ENCODE results near the gene SH2D3C. TPM values are rescaled to one million over a fixed set of nuclear protein-coding genes. Genes with fewer than 3 reads are reported as not detected.

SH2D3C gene
- total and polyA plus RNA-seq, 12 donors, result 2.1 to 27.1 (median 10.3) TPM

DNA sequence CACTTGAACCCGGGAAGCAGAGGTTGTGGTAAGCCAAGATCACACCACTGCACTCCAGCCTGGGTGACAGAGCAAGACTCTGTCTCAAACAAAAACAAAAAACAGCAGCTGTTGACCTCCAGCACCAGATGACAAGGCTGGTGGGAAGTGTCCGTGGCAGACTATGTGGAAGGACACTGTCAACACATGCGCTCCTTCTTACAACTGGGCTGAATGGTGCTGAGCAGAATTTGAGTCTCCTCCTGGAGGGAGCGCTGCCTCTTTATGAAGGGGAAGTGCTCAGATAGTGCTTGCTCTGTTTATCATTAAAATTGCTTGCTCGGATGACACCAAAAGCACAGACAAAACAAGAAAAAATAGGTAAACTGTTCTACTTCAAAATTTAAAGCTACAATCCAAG is 80.9 kb downstream of the SH2D3C start:
- Histone ChIP-seq H3K9me3 (replicated peaks in 1 of 3) (no peaks in the 10 kb centered on the region), H3K36me3 (replicated peaks in 1 of 2) (no peaks in the 10 kb centered on the region), H3K27ac (peak overlapping the region in 4 of 5 donors; percentile 32 to 94 (median 40)), H3K27me3 (no peaks in the 10 kb centered on the region), H3K4me1 (replicated peaks in 1 of 2) (peaks cover 0 to 13% of the 10 kb centered on the region in 2 donors), H3K4me3 (no peak overlapping the region)
- peak in 4 of 7 donors; percentile 43 to 64 (median 47) for DNase-seq
- intact Hi-C loops (cut with DNase I), result no loop called here
- no peak for TF ChIP-seq CTCF (IDR thresholded peaks at IDR 0.05)
- TF ChIP-seq POLR2A (IDR thresholded peaks at IDR 0.05), result no peak
- 45 to 64% (median 54%) methylated on average over 5 of the region's 5 CpGs for WGBS, 4 donors

GRCh38 chr9:127694890-127695720 is 83.4 kb downstream of the SH2D3C start:
- no peak for DNase-seq
- Histone ChIP-seq H3K27ac (no peak overlapping the region), H3K36me3 (replicated peaks in 1 of 2) (no peaks in the 10 kb centered on the region), H3K9me3 (replicated peaks in 1 of 3) (no peaks in the 10 kb centered on the region), H3K4me3 (no peak overlapping the region), H3K27me3 (no peaks in the 10 kb centered on the region), H3K4me1 (replicated peaks in 1 of 2) (peaks cover 0 to 13% of the 10 kb centered on the region in 2 donors)
- 84 to 88% (median 85%) methylated on average over 9 of the region's 9 CpGs for WGBS, 4 donors
- intact Hi-C loops (cut with DNase I), result no loop called here
- TF ChIP-seq POLR2A (IDR thresholded peaks at IDR 0.05) (no peak), CTCF (IDR thresholded peaks at IDR 0.05) (no peak)

DNA sequence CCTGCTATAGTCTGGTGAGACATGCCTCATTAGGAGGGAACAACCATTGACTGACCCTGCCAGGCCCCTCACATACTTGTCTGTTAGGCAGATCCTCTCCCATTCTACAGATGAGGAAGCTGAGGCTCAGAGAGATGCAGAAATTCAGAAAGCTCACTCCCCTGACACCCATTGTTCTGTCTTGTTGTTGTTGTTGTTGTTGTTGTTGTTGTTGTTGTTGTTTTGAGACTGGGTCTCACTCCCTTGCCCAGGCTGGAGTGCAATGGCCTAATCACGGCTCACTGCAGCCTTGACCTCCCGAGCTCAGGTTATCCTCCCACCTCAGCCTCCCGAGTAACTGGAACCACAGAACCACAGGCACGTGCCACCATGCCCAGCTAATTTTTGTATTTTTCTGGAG is 84.8 kb downstream of the SH2D3C start:
- TF ChIP-seq CTCF (IDR thresholded peaks at IDR 0.05) (no peak), POLR2A (IDR thresholded peaks at IDR 0.05) (no peak)
- Histone ChIP-seq H3K27ac (no peak overlapping the region), H3K36me3 (replicated peaks in 1 of 2) (peaks cover 0 to 7% of the 10 kb centered on the region in 2 donors), H3K9me3 (replicated peaks in 1 of 3) (no peaks in the 10 kb centered on the region), H3K4me1 (replicated peaks in 1 of 2) (peaks cover 0 to 8% of the 10 kb centered on the region in 2 donors), H3K27me3 (no peaks in the 10 kb centered on the region), H3K4me3 (no peak overlapping the region)
- 83 to 92% (median 88%) methylated on average over 4 of the region's 4 CpGs for WGBS, 4 donors
- no peak for DNase-seq
- intact Hi-C loops (cut with DNase I), result no loop called here

GRCh38 chr9:127693143-127693542 is 85.3 kb downstream of the SH2D3C start:
- Histone ChIP-seq H3K27me3 (no peaks in the 10 kb centered on the region), H3K36me3 (replicated peaks in 1 of 2) (peaks cover 0 to 7% of the 10 kb centered on the region in 2 donors), H3K9me3 (replicated peaks in 1 of 3) (no peaks in the 10 kb centered on the region), H3K27ac (no peak overlapping the region), H3K4me1 (replicated peaks in 1 of 2) (peaks cover 0 to 7% of the 10 kb centered on the region in 2 donors), H3K4me3 (no peak overlapping the region)
- DNase-seq, result no peak
- WGBS, 4 donors, result 85 to 92% (median 91%) methylated on average over 9 to 10 of the region's 10 CpGs
- intact Hi-C loops (cut with DNase I), result no loop called here
- TF ChIP-seq POLR2A (IDR thresholded peaks at IDR 0.05) (no peak), CTCF (IDR thresholded peaks at IDR 0.05) (no peak)
